ENCODE measurements around the gene ICA1.

DNA sequence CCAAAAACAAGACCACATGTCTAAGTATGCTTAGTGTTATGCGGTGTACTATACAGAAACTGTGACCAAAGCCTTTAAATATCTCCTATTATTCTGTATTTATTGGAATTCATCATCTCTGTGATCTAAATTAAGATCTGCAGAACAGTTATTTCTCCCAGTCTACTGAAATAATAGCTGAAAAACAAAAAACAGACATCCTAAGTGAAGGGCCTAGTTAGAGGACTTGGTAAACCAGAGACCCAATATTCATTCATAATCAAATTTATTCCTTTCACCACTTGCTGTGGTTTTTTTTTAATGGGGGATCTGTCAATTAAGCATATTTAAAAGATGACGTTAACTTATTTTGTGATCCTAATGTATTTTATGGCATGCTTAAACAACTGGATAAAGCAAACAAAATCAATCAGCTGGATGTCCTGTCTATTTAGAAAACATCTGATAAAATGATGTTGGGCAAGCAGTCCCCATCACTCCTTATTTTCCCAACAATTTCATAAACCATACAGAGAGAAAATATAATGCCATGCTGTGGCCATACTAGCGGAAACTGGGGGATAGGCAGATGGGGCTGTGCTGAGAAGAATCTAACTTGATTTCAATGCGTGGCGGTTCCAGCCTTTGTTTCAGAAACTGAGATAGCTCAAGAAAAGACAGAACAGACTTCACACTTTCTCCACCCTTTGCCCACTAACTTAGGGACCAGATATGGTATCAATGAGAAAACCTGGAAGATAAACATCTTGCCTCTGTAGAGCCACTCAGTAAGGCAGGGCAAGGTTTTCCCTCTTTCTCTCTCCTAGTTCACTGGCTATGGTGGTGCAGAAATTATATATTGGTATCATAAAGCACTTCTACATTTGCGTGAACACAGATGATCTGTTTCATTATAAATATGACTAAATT, 32.9 kb downstream of the ICA1 start:
- no peak for TF ChIP-seq POLR2A (IDR thresholded peaks at IDR 0.05; ENCODE audit: low read depth, low read length)
- no peak for TF ChIP-seq POLR2AphosphoS5 (IDR thresholded peaks at IDR 0.05; ENCODE audit: low read depth, low read length)
- TF ChIP-seq TAF1 (IDR thresholded peaks at IDR 0.05; ENCODE audit: borderline replicate concordance, low read depth, low read length): no peak

Data from GM12892 (cell line).